Stimulated activated naive CD8-positive, alpha-beta T cell treated with anti-CD3 and anti-CD28 coated beads, Interleukin-15, Interleukin-2, amounts not matched to agents 100 ng/mL and 50 ng/mL, for 24 hours (primary cell): Measurements from ENCODE around the gene CLEC4G.

Experiments used
- H3K27ac Mint-ChIP-seq: one replicate; pipeline ENCODE4 v1.8.0; 2021; ENCODE audit warnings: mild to moderate bottlenecking, mixed read lengths
- H3K27me3 Mint-ChIP-seq: one replicate; pipeline ENCODE4 v1.8.0; 2021; ENCODE audit warnings: mixed read lengths
- H3K36me3 Mint-ChIP-seq: one replicate; pipeline ENCODE4 v1.8.0; 2021; ENCODE audit warnings: low read depth, mixed read lengths
- H3K4me1 Mint-ChIP-seq: one replicate; pipeline ENCODE4 v1.8.0; 2021; ENCODE audit warnings: low read depth, mixed read lengths
- H3K4me3 Mint-ChIP-seq: one replicate; pipeline ENCODE4 v1.8.0; 2021; ENCODE audit warnings: mild to moderate bottlenecking, mixed read lengths
- H3K9me3 Mint-ChIP-seq: one replicate; pipeline ENCODE4 v1.8.0; 2021; ENCODE audit warnings: mixed read lengths

The CLEC4G gene

GRCh38 chr19:7680606-7681339 lies 51.1 kb downstream of the CLEC4G start, which contains the start of gene TRAPPC5:
TSS of gene TRAPPC5 (plus strand) at chr19:7680833. CDS start at chr19:7682254, 1,421 bp downstream.
- H3K36me3 Mint-ChIP-seq = peaks cover 12% of the 10 kb centered on the region
- H3K4me3 Mint-ChIP-seq = peak within 1 kb of the TSS; percentile 87
- H3K27me3 Mint-ChIP-seq = peaks cover 22% of the 10 kb centered on the region
- H3K27ac Mint-ChIP-seq = peak within 1 kb of the TSS; percentile 90
- no peaks in the 10 kb centered on the region for H3K9me3 Mint-ChIP-seq
- peaks cover 66% of the 10 kb centered on the region for H3K4me1 Mint-ChIP-seq

DNA sequence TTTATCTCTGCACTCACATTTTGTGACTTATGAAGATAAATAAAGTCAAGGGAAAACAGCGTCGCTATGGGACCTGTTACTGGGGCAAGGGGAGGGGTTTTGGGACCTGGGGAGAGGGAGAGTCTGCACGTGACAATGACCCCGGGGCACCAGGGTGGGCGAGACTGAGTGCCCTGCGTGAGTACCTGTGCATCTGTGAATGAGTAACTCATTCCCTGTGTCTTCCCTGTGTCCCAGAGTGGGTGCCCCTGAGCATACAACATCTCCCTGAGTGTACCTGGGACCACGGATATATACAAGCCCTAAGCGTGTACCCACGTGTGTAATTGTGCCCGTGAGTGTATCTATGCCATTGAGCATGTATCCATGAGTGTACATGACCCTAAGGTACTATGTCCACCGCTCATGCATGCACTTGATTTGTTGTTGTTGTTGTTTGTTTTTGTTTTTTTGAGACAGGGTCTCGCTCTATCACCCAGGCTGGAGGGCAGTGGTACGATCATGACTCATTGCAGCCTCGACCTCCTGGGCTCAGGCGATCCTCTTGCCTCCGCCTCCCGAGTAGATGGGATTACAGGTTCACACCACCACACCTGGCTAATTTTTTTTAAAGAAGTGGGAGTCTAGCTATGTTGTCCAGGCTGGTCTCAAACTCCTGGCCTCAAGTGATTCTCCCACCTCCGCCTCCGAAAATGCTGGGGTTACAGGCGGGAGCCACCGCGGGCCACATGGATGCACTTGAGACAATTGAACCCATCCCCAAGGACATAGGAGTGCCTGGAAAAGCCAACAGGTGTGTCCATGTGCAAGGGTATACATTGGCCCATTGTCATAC lies 51.9 kb downstream of the CLEC4G start:
- H3K4me1 Mint-ChIP-seq = peaks cover 60% of the 10 kb centered on the region
- peaks cover 24% of the 10 kb centered on the region for H3K27me3 Mint-ChIP-seq
- peak overlapping the region; percentile 74 for H3K27ac Mint-ChIP-seq
- peak overlapping the region; percentile 55 for H3K4me3 Mint-ChIP-seq
- H3K9me3 Mint-ChIP-seq = no peaks in the 10 kb centered on the region
- H3K36me3 Mint-ChIP-seq = peaks cover 7% of the 10 kb centered on the region

DNA sequence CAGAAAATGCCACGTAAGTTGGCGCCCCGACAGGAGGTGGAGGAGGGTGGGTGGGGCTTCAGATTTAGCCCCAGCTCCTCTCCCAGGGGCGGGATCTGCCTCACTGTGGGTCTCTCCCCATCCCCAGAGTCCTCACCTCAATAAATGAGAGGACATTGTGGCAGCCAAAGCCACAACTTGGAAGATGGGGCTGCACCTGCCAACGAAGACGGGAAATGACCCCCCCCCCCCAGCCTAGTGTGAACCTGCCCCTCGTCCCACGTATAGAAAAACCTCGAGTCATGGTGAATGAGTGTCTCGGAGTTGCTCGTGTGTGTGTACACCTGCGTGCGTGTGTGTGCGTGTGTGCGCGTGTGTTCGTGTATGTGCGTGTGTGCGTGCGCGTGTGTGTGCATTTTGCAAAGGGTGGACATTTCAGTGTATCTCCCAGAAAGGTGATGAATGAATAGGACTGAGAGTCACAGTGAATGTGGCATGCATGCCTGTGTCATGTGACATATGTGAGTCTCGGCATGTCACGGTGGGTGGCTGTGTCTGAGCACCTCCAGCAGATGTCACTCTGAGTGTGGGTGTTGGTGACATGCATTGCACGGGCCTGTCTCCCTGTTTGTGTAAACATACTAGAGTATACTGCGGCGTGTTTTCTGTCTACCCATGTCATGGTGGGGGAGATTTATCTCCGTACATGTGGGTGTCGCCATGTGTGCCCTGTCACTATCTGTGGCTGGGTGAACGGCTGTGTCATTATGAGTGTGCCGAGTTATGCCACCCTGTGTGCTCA lies 52.7 kb downstream of the CLEC4G start:
- H3K9me3 Mint-ChIP-seq = no peaks in the 10 kb centered on the region
- peaks cover 66% of the 10 kb centered on the region for H3K4me1 Mint-ChIP-seq
- H3K27ac Mint-ChIP-seq = peak overlapping the region; percentile 74
- peaks cover 30% of the 10 kb centered on the region for H3K27me3 Mint-ChIP-seq
- H3K36me3 Mint-ChIP-seq = peaks cover 7% of the 10 kb centered on the region
- peak overlapping the region; percentile 55 for H3K4me3 Mint-ChIP-seq
